Measurements from ENCODE around the gene PLB1. TPM values are rescaled to one million over a fixed set of nuclear protein-coding genes. Genes with fewer than 3 reads are reported as not detected.

PLB1 gene
- total and polyA plus RNA-seq, 2 experiments from 2014 or later: 0.06 to 0.21 TPM

DNA sequence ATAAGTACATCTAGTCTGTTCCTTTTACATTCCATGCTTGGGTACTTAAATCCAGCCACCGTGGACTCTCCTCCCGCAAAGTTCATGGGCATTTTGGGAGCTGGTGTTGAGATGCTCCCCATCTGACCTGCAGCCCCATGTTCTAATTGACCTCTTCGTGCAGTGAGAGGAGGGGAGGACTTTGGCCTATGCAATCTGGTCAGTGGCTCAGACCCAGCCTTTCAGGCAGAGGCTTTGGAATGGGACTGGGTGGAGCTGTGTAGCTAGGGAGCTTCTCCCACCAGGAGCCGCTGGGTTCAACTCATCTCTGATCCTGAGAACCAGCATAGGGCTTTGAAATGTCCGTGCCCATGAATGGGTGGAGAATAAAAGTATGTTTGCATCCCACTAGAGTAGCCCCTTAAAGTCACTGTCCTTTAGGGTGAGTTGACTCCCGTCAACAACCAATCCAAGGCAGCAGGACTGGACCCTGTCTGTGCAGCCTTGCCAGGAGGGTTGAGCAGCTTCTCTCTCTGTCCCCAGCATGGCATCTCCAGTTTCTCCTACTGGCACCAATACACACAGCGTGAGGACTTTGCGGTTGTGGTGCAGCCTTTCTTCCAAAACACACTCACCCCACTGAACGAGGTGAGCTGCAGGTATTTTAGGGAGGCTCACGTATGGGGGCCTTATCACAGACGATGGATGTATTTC lies 135.8 kb downstream of the PLB1 start:
- no peaks in the 10 kb centered on the region for H3K36me3 ChIP-seq (ENCODE audit: insufficient read depth)
- TF ChIP-seq NANOG (IDR thresholded peaks at IDR 0.05; ENCODE audit: borderline replicate concordance) (no peak), JUNB (IDR thresholded peaks at IDR 0.05; ENCODE audit: unreplicated experiment) (no peak)
- no peak overlapping the region for H3K27ac Mint-ChIP-seq
- H2AFZ ChIP-seq: no peak overlapping the region
- H3K79me2 ChIP-seq (replicated peaks; ENCODE audit: insufficient read depth): no peaks in the 10 kb centered on the region
- no peaks in the 10 kb centered on the region; the same call in 2 of the 3 replicates for H3K4me1 Mint-ChIP-seq
- no peak overlapping the region for H3K4me2 ChIP-seq
- DNase-seq (ENCODE audit: low spot score) (no peak), ATAC-seq (no peak)
- no peak overlapping the region for H3K4me3 ChIP-seq
- no peaks in the 10 kb centered on the region for H3K27me3 Mint-ChIP-seq (ENCODE audit: insufficient read depth, low read depth, poor library complexity)
- H3K4me1 ChIP-seq (ENCODE audit: insufficient read depth): no peaks in the 10 kb centered on the region
- H3K9me3 Mint-ChIP-seq: no peaks in the 10 kb centered on the region
- no peaks in the 10 kb centered on the region; the same call in 2 of the 3 replicates for H3K36me3 Mint-ChIP-seq (ENCODE audit: low read depth)
- H3K27ac ChIP-seq (ENCODE audit: low read depth): no peak overlapping the region
- H4K20me1 ChIP-seq (replicated peaks; ENCODE audit: insufficient read depth): no peaks in the 10 kb centered on the region
- no peaks in the 10 kb centered on the region for H3K9me2 ChIP-seq (ENCODE audit: insufficient read depth)
- no peaks in the 10 kb centered on the region for H3F3A ChIP-seq (replicated peaks; ENCODE audit: low read depth)
- no peak overlapping the region for H3K4me3 Mint-ChIP-seq
- no peaks in the 10 kb centered on the region for H3K27me3 ChIP-seq (ENCODE audit: insufficient read depth)

DNA sequence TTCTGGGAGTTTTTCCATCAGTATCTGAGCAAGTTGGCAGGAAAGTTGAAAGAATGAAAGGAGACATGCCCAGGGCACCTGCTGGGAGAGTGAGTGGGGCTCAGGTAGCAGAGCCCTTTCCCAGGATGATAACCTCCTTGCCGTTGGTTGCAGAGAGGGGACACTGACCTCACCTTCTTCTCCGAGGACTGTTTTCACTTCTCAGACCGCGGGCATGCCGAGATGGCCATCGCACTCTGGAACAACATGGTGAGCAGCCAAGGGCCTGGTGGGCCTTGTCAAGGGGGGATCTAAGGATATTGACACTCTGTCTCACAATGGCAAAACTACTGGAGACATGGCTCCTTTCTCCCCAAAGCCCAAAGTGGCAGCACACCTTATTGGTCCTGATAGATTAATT lies 136.9 kb downstream of the PLB1 start:
- Histone ChIP-seq H3K27me3 (ENCODE audit: insufficient read depth) (no peaks in the 10 kb centered on the region), H3K4me1 (ENCODE audit: insufficient read depth) (no peaks in the 10 kb centered on the region), H3F3A (replicated peaks; ENCODE audit: low read depth) (no peaks in the 10 kb centered on the region), H3K79me2 (replicated peaks; ENCODE audit: insufficient read depth) (no peaks in the 10 kb centered on the region), H4K20me1 (replicated peaks; ENCODE audit: insufficient read depth) (no peaks in the 10 kb centered on the region), H3K4me2 (no peak overlapping the region), H3K9me2 (ENCODE audit: insufficient read depth) (no peaks in the 10 kb centered on the region), H3K27ac (ENCODE audit: low read depth) (no peak overlapping the region), H3K4me3 (no peak overlapping the region), H3K36me3 (ENCODE audit: insufficient read depth) (no peaks in the 10 kb centered on the region), H2AFZ (no peak overlapping the region)
- H3K9me3 Mint-ChIP-seq: no peaks in the 10 kb centered on the region
- no peak overlapping the region for H3K4me3 Mint-ChIP-seq
- no peaks in the 10 kb centered on the region for H3K27me3 Mint-ChIP-seq (ENCODE audit: insufficient read depth, low read depth, poor library complexity)
- no peaks in the 10 kb centered on the region; the same call in 2 of the 3 replicates for H3K4me1 Mint-ChIP-seq
- ATAC-seq (no peak), DNase-seq (ENCODE audit: low spot score) (no peak)
- no peaks in the 10 kb centered on the region; the same call in 2 of the 3 replicates for H3K36me3 Mint-ChIP-seq (ENCODE audit: low read depth)
- H3K27ac Mint-ChIP-seq: no peak overlapping the region
- TF ChIP-seq, protein P1, sequence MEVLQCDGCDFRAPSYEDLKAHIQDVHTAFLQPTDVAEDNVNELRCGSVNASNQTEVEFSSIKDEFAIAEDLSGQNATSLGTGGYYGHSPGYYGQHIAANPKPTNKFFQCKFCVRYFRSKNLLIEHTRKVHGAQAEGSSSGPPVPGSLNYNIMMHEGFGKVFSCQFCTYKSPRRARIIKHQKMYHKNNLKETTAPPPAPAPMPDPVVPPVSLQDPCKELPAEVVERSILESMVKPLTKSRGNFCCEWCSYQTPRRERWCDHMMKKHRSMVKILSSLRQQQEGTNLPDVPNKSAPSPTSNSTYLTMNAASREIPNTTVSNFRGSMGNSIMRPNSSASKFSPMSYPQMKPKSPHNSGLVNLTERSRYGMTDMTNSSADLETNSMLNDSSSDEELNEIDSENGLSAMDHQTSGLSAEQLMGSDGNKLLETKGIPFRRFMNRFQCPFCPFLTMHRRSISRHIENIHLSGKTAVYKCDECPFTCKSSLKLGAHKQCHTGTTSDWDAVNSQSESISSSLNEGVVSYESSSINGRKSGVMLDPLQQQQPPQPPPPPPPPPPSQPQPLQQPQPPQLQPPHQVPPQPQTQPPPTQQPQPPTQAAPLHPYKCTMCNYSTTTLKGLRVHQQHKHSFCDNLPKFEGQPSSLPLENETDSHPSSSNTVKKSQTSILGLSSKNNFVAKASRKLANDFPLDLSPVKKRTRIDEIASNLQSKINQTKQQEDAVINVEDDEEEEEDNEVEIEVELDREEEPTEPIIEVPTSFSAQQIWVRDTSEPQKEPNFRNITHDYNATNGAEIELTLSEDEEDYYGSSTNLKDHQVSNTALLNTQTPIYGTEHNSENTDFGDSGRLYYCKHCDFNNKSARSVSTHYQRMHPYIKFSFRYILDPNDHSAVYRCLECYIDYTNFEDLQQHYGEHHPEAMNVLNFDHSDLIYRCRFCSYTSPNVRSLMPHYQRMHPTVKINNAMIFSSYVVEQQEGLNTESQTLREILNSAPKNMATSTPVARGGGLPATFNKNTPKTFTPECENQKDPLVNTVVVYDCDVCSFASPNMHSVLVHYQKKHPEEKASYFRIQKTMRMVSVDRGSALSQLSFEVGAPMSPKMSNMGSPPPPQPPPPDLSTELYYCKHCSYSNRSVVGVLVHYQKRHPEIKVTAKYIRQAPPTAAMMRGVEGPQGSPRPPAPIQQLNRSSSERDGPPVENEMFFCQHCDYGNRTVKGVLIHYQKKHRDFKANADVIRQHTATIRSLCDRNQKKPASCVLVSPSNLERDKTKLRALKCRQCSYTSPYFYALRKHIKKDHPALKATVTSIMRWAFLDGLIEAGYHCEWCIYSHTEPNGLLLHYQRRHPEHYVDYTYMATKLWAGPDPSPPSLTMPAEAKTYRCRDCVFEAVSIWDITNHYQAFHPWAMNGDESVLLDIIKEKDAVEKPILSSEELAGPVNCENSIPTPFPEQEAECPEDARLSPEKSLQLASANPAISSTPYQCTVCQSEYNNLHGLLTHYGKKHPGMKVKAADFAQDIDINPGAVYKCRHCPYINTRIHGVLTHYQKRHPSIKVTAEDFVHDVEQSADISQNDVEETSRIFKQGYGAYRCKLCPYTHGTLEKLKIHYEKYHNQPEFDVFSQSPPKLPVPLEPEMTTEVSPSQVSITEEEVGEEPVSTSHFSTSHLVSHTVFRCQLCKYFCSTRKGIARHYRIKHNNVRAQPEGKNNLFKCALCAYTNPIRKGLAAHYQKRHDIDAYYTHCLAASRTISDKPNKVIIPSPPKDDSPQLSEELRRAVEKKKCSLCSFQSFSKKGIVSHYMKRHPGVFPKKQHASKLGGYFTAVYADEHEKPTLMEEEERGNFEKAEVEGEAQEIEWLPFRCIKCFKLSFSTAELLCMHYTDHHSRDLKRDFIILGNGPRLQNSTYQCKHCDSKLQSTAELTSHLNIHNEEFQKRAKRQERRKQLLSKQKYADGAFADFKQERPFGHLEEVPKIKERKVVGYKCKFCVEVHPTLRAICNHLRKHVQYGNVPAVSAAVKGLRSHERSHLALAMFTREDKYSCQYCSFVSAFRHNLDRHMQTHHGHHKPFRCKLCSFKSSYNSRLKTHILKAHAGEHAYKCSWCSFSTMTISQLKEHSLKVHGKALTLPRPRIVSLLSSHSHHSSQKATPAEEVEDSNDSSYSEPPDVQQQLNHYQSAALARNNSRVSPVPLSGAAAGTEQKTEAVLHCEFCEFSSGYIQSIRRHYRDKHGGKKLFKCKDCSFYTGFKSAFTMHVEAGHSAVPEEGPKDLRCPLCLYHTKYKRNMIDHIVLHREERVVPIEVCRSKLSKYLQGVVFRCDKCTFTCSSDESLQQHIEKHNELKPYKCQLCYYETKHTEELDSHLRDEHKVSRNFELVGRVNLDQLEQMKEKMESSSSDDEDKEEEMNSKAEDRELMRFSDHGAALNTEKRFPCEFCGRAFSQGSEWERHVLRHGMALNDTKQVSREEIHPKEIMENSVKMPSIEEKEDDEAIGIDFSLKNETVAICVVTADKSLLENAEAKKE (CRISPR knock-in tag; IDR thresholded peaks at IDR 0.05): no peak
- TF ChIP-seq, protein P2, sequence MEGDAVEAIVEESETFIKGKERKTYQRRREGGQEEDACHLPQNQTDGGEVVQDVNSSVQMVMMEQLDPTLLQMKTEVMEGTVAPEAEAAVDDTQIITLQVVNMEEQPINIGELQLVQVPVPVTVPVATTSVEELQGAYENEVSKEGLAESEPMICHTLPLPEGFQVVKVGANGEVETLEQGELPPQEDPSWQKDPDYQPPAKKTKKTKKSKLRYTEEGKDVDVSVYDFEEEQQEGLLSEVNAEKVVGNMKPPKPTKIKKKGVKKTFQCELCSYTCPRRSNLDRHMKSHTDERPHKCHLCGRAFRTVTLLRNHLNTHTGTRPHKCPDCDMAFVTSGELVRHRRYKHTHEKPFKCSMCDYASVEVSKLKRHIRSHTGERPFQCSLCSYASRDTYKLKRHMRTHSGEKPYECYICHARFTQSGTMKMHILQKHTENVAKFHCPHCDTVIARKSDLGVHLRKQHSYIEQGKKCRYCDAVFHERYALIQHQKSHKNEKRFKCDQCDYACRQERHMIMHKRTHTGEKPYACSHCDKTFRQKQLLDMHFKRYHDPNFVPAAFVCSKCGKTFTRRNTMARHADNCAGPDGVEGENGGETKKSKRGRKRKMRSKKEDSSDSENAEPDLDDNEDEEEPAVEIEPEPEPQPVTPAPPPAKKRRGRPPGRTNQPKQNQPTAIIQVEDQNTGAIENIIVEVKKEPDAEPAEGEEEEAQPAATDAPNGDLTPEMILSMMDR (conservative IDR thresholded peaks at IDR 0.05; ENCODE audit: low read depth in 2 of 2): no peak
- TF ChIP-seq NANOG (IDR thresholded peaks at IDR 0.05; ENCODE audit: borderline replicate concordance) (no peak), POLR2AphosphoS5 (IDR thresholded peaks at IDR 0.05; ENCODE audit: low read depth) (no peak), ETS1 (IDR thresholded peaks at IDR 0.05) (no peak), EZH2 (IDR thresholded peaks at IDR 0.05; ENCODE audit: low read depth, unreplicated experiment) (no peak), REST (IDR thresholded peaks at IDR 0.05; ENCODE audit: unreplicated experiment) (no peak)
